ENCODE results near the gene PLD1.
"Not testable (repeated sequence)": the region's sequence is repeated elsewhere in the genome, so short reads cannot be mapped to it uniquely, and the experiment has no call there.

The PLD1 gene

GRCh38 chr3:171770689-171771620, 39.3 kb downstream of the PLD1 start:
- peak; percentile 78 for DNase-seq

GRCh38 chr3:171769461-171769860, 40.8 kb downstream of the PLD1 start:
- no peak for DNase-seq

- no peak for DNase-seq
Observed at GRCh38 chr3:171768986-171769385, 41.3 kb downstream of the PLD1 start.

GRCh38 chr3:171768281-171768900, 41.9 kb downstream of the PLD1 start:
- no peak for DNase-seq

- no peak for DNase-seq
Observed at GRCh38 chr3:171765511-171765887, 44.8 kb downstream of the PLD1 start.

GRCh38 chr3:171763392-171763791, 46.9 kb downstream of the PLD1 start:
- DNase-seq, result no peak

- DNase-seq, result no peak
Observed at GRCh38 chr3:171760477-171760876, 49.8 kb downstream of the PLD1 start.

GRCh38 chr3:171758109-171758508, 52.2 kb downstream of the PLD1 start:
- DNase-seq, result no peak

- no peak for DNase-seq
Observed at GRCh38 chr3:171757361-171758034, 52.8 kb downstream of the PLD1 start.

GRCh38 chr3:171755656-171756055, 54.6 kb downstream of the PLD1 start:
- no peak for DNase-seq

GRCh38 chr3:171755015-171755589, 55.2 kb downstream of the PLD1 start:
- DNase-seq, result no peak

GRCh38 chr3:171753665-171754408, 56.4 kb downstream of the PLD1 start:
- DNase-seq, result no peak

- no peak for DNase-seq
Observed at GRCh38 chr3:171753025-171753472, 57.2 kb downstream of the PLD1 start.

- no peak for DNase-seq
Observed at GRCh38 chr3:171752329-171752728, 58.0 kb downstream of the PLD1 start.

GRCh38 chr3:171749124-171749523, 61.2 kb downstream of the PLD1 start:
- no peak for DNase-seq

GRCh38 chr3:171748064-171748924, 62.0 kb downstream of the PLD1 start:
- DNase-seq, result no peak

GRCh38 chr3:171747223-171747920, 62.9 kb downstream of the PLD1 start:
- no peak for DNase-seq

- DNase-seq, result not testable (repeated sequence)
Observed at GRCh38 chr3:171746320-171747222, 63.7 kb downstream of the PLD1 start.

- DNase-seq, result no peak
Observed at GRCh38 chr3:171745577-171746319, 64.5 kb downstream of the PLD1 start.
